HUES48 (cell line): ENCODE measurements around the gene DPH6.
"Not testable (repeated sequence)": the region's sequence is repeated elsewhere in the genome, so short reads cannot be mapped to it uniquely, and the experiment has no call there.

ENCODE experiments used
- H3K27ac ChIP-seq: one replicate; pipeline ENCODE4 v1.7.0; 2013; ENCODE audit warnings: low read depth, low read length, inconsistent platforms
- H3K27me3 ChIP-seq: 2 replicates; pipeline ENCODE4 v1.6.1; 2013; ENCODE audit warnings: mild to moderate bottlenecking, low read length; ENCODE audit not compliant: control insufficient read depth, insufficient read depth
- H3K36me3 ChIP-seq: 2 replicates; pipeline ENCODE4 v1.6.1; 2013; ENCODE audit warnings: low read length; ENCODE audit not compliant: control insufficient read depth, insufficient read depth
- H3K4me1 ChIP-seq: 2 replicates; pipeline ENCODE4 v1.6.1; 2013; ENCODE audit warnings: mild to moderate bottlenecking, low read length; ENCODE audit not compliant: control insufficient read depth, insufficient read depth
- H3K4me3 ChIP-seq: 2 replicates; pipeline ENCODE4 v1.5.1; 2013; ENCODE audit warnings: mild to moderate bottlenecking, low read depth, low read length
- H3K9ac ChIP-seq: 2 replicates; pipeline ENCODE4 v1.6.1; 2013; ENCODE audit warnings: mild to moderate bottlenecking, low read depth, low read length, moderate library complexity
- H3K9me3 ChIP-seq: 2 replicates; pipeline ENCODE4 v1.6.1; 2013; ENCODE audit warnings: low read length; ENCODE audit not compliant: control insufficient read depth, insufficient read depth

The DPH6 gene

GRCh38 chr15:35391408-35391984 lies 154.5 kb downstream of the DPH6 start:
- H3K9ac ChIP-seq, H3K27me3 ChIP-seq, H3K9me3 ChIP-seq, H3K27ac ChIP-seq, H3K36me3 ChIP-seq, H3K4me1 ChIP-seq, H3K4me3 ChIP-seq: not testable (repeated sequence)

DNA sequence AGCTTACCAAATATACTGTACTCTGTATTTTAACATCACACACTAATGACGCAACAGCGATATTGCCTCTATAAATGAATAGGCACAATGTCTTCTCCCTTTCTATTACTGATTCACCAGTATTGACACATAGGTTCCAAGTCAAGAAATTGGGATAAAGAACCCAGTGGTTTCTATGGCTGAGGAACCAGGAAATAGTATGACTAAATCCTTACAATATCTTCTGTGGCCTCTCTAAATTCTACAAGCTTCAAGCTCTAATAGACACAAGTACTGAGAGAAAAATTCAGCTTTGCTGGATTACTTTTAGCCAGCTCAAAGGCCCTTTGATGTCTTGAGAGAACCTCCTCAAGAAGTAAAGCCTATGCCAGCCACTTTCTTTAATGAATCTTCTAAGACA lies 162.5 kb downstream of the DPH6 start:
- H3K4me3 ChIP-seq: no peak overlapping the region
- H3K27me3 ChIP-seq: no peaks in the 10 kb centered on the region
- no peak overlapping the region for H3K27ac ChIP-seq
- no peak overlapping the region for H3K9ac ChIP-seq
- 0 out of 2 replicates have a peak, but pooled peaks cover 3% of the 10 kb centered on the region for H3K4me1 ChIP-seq
- no peaks in the 10 kb centered on the region for H3K9me3 ChIP-seq
- H3K36me3 ChIP-seq: no peaks in the 10 kb centered on the region

GRCh38 chr15:35381328-35381727 lies 164.6 kb downstream of the DPH6 start:
- no peak overlapping the region for H3K27ac ChIP-seq
- no peaks in the 10 kb centered on the region for H3K9me3 ChIP-seq
- H3K36me3 ChIP-seq: no peaks in the 10 kb centered on the region
- H3K4me3 ChIP-seq: no peak overlapping the region
- 0 out of 2 replicates have a peak, but pooled peaks cover 3% of the 10 kb centered on the region for H3K4me1 ChIP-seq
- H3K27me3 ChIP-seq: no peaks in the 10 kb centered on the region
- H3K9ac ChIP-seq: no peak overlapping the region

- no peaks in the 10 kb centered on the region for H3K27me3 ChIP-seq
- no peaks in the 10 kb centered on the region for H3K36me3 ChIP-seq
- H3K4me1 ChIP-seq: 0 out of 2 replicates have a peak, but pooled peaks cover 3% of the 10 kb centered on the region
- H3K27ac ChIP-seq: no peak overlapping the region
- no peak overlapping the region for H3K9ac ChIP-seq
- no peak overlapping the region for H3K4me3 ChIP-seq
- H3K9me3 ChIP-seq: no peaks in the 10 kb centered on the region
Observed at GRCh38 chr15:35379972-35380371, 166.0 kb downstream of the DPH6 start.

GRCh38 chr15:35378454-35378853 lies 167.5 kb downstream of the DPH6 start:
- H3K4me3 ChIP-seq, H3K36me3 ChIP-seq, H3K27me3 ChIP-seq, H3K27ac ChIP-seq, H3K4me1 ChIP-seq, H3K9me3 ChIP-seq, H3K9ac ChIP-seq: not testable (repeated sequence)

- no peak overlapping the region for H3K27ac ChIP-seq
Observed at GRCh38 chr15:35376707-35377106, 169.3 kb downstream of the DPH6 start.

GRCh38 chr15:35374661-35375060 lies 171.3 kb downstream of the DPH6 start:
- no peak overlapping the region for H3K9ac ChIP-seq
- no peaks in the 10 kb centered on the region for H3K4me1 ChIP-seq
- H3K9me3 ChIP-seq: no peaks in the 10 kb centered on the region
- H3K27me3 ChIP-seq: no peaks in the 10 kb centered on the region
- H3K36me3 ChIP-seq: no peaks in the 10 kb centered on the region
- no peak overlapping the region for H3K4me3 ChIP-seq
- H3K27ac ChIP-seq: no peak overlapping the region

More at GRCh38 chr15:35376707-35377106, 169.3 kb downstream of the DPH6 start:
- Histone ChIP-seq H3K9ac (no peak overlapping the region), H3K9me3 (no peaks in the 10 kb centered on the region), H3K27me3 (no peaks in the 10 kb centered on the region), H3K4me1 (0 out of 2 replicates have a peak, but pooled peaks cover 3% of the 10 kb centered on the region), H3K36me3 (no peaks in the 10 kb centered on the region), H3K4me3 (no peak overlapping the region)

- no peak overlapping the region for H3K4me3 ChIP-seq
- H3K36me3 ChIP-seq: no peaks in the 10 kb centered on the region
- no peaks in the 10 kb centered on the region for H3K27me3 ChIP-seq
- H3K27ac ChIP-seq: no peak overlapping the region
- no peak overlapping the region for H3K9ac ChIP-seq
- no peaks in the 10 kb centered on the region for H3K4me1 ChIP-seq
- peaks cover 31% of the 10 kb centered on the region for H3K9me3 ChIP-seq
Observed at GRCh38 chr15:35362195-35362829, 183.7 kb downstream of the DPH6 start.

DNA sequence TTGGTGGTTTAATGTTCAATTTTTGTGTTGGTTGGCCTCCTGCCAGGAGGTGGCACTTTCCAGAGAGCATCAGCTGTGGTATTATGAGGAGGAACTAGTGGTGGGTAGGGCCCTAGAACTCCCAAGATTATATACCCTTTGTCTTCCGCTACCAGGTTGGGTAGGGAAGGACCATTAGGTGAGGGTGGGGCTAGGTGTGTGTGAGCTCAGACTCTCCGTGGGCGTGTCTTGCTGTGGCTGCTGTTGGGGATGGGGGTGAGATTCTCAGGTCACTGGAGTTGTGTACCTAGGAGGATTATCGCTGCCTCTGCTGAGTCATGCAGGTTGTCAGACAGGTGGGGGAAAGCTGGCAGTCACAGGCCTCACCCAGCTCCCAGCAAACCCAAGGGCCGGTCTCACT lies 187.1 kb downstream of the DPH6 start:
- no peaks in the 10 kb centered on the region for H3K27me3 ChIP-seq

DNA sequence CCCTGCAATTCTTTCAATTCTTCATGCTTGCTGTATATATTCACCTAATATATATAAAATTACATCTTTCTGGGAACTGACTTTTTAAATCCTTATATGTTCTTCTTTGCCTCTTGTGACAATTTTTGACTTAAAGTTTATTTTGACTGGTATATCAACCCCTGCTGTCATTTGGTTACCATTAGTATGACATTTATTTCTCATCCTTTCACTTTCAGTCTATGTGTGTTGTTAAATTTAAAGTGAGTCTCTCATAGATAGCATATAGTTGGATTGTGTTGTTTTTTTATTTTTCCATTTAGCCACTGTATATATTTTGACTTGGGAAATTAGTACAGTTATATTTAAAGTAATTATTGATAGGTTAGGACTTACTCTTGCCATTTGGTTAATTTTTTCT lies 194.9 kb downstream of the DPH6 start:
- Histone ChIP-seq H3K27me3 (no peaks in the 10 kb centered on the region), H3K36me3 (no peaks in the 10 kb centered on the region), H3K4me1 (no peaks in the 10 kb centered on the region), H3K9me3 (no peaks in the 10 kb centered on the region), H3K27ac (no peak overlapping the region), H3K9ac (no peak overlapping the region), H3K4me3 (no peak overlapping the region)

More for the DNA sequence above, 187.1 kb downstream of the DPH6 start:
- Histone ChIP-seq H3K27ac (no peak overlapping the region), H3K36me3 (no peaks in the 10 kb centered on the region), H3K4me3 (no peak overlapping the region), H3K9me3 (peaks cover 32% of the 10 kb centered on the region), H3K9ac (no peak overlapping the region), H3K4me1 (no peaks in the 10 kb centered on the region)

DNA sequence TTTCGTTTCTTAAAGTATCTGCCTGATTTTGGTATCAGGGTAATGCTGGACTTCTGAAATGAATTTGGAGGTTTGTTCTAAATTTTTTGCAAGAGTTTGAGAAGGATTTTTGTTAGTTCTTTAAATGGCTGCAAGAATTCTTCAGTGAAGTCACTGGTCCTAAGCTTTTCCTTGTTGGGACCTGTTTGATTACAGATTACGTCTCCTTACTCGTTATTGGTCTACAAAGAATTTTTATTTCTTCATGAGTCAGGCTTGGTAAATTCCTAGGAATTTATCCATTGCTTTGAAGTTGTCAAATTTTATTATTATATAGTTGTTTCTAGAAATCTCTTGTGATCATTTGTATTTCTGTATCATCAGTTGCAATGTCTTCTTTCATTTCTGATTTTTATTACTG lies 196.0 kb downstream of the DPH6 start:
- Histone ChIP-seq H3K9me3 (no peaks in the 10 kb centered on the region), H3K27ac (no peak overlapping the region), H3K9ac (no peak overlapping the region), H3K4me1 (no peaks in the 10 kb centered on the region), H3K36me3 (no peaks in the 10 kb centered on the region), H3K4me3 (no peak overlapping the region), H3K27me3 (no peaks in the 10 kb centered on the region)
